ENCODE measurements around the gene KCTD16. TPM values are rescaled to one million over a fixed set of nuclear protein-coding genes. Genes with fewer than 3 reads are reported as not detected.

KCTD16 gene
- total RNA-seq, 4 donors from 2014 or later, result 0.03 TPM; not detected in 3

- peaks cover 3% of the 10 kb centered on the region for H3K9me3 ChIP-seq
- no peak overlapping the region for H3K4me3 ChIP-seq
- no peaks in the 10 kb centered on the region for H3K36me3 ChIP-seq
- no peak for DNase-seq (ENCODE audit: low spot score in 2 of 2)
- WGBS, result 91% methylated on average over 4 of the region's 4 CpGs
- H3K27me3 ChIP-seq, result no peaks in the 10 kb centered on the region
- no peak overlapping the region for H3K27ac ChIP-seq
- H3K4me1 ChIP-seq, result no peaks in the 10 kb centered on the region
- no peak for TF ChIP-seq CTCF (IDR thresholded peaks at IDR 0.05)
- no peak for TF ChIP-seq EP300 (IDR thresholded peaks at IDR 0.05)
- no peak for TF ChIP-seq POLR2A (IDR thresholded peaks at IDR 0.05)
- no peak for TF ChIP-seq POLR2AphosphoS5 (IDR thresholded peaks at IDR 0.05)
These were observed 267.6 kb downstream of the KCTD16 start for GRCh38 chr5:144438237-144438636.

DNA sequence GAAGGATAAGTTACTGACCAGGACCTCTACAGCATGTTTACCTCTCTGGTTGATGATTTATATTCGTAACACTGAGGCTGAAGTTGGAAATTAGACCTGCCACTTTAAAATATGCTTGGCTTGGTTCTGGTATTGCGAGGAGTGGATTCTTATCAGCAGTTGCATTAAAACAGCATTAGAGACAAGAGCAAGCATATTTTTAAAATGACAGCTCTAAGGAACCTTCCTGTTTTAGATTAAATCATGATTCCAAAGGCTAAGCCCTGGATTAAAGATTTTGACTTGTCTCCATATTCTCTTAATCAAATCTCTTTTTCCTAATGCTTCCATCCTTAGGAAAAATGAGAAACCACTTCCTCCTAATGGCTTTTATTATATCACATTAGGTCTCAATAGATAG, 277.8 kb downstream of the KCTD16 start:
- Histone ChIP-seq H3K27ac (no peak overlapping the region), H3K27me3 (no peaks in the 10 kb centered on the region), H3K4me1 (no peaks in the 10 kb centered on the region), H3K9me3 (no peaks in the 10 kb centered on the region), H3K36me3 (no peaks in the 10 kb centered on the region), H3K4me3 (no peak overlapping the region)
- WGBS, result 68% methylated on average over 2 of the region's 2 CpGs
- DNase-seq (ENCODE audit: low spot score in 2 of 2), result no peak
- TF ChIP-seq CTCF (IDR thresholded peaks at IDR 0.05) (no peak), POLR2AphosphoS5 (IDR thresholded peaks at IDR 0.05) (no peak), POLR2A (IDR thresholded peaks at IDR 0.05) (no peak), EP300 (IDR thresholded peaks at IDR 0.05) (no peak)

DNA sequence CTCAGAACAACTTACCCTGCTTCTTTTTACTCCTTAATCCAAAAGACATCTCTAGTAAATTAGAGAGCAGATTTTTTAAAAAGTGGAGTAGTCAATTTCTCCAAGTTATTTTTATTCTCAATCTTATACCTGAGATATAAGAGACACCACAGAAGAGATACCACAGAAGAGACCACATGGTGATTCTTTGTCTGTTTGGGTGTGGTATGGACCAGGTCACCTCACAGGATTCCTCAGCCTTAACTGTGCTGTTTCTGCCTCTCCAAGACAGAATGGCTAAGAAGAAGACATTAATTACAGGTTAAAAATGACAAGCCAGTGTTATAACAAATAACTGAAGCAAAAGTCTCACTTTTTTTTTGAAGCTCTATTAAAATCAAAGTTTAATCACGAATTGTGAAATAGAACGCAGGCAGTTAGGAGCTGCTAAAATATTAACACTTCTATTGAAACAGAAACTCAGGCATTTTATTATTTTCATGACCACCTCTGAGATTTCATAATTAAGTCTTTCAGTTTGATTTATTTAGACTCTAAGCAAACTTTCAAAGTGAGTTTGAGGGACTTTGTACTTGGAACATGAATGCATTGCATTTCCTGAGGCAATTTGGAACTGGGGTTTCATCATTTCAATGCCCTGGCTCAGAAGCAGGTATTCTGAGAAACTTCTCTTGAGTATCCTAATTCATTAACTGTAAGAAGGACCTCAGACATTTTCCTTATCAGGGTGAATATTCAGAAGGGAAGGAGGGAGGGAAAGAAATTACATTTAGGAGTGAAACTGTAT, 280.7 kb downstream of the KCTD16 start:
- no peaks in the 10 kb centered on the region for H3K36me3 ChIP-seq
- H3K9me3 ChIP-seq, result no peaks in the 10 kb centered on the region
- WGBS, result 41% methylated on average over 2 of the region's 2 CpGs
- H3K4me3 ChIP-seq, result no peak overlapping the region
- no peaks in the 10 kb centered on the region for H3K4me1 ChIP-seq
- no peaks in the 10 kb centered on the region for H3K27me3 ChIP-seq
- no peak for DNase-seq (ENCODE audit: low spot score in 2 of 2)
- no peak overlapping the region for H3K27ac ChIP-seq
- TF ChIP-seq EP300 (IDR thresholded peaks at IDR 0.05), result no peak
- TF ChIP-seq POLR2AphosphoS5 (IDR thresholded peaks at IDR 0.05), result no peak
- TF ChIP-seq CTCF (IDR thresholded peaks at IDR 0.05), result no peak
- no peak for TF ChIP-seq POLR2A (IDR thresholded peaks at IDR 0.05)

DNA sequence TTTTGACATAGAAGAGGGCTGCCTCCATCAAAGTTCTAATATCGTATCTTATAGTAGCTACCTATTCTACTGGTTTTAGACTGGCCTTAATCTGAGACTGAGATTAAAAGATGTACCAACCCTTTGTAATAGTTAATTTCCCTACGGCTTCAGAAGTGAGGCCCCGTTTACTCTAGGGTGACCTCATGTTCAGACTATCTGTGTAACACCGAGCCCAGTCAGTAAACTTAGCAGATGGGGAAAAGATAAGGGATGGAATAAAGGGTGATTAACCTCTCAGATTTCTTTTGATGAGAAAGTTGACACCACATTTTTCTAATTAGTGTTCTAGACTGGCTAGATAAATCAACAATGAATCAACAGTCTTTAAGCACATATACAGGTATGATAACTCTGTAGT, 283.1 kb downstream of the KCTD16 start:
- no peaks in the 10 kb centered on the region for H3K4me1 ChIP-seq
- no peak overlapping the region for H3K4me3 ChIP-seq
- WGBS, result 46% methylated on average over 4 of the region's 4 CpGs
- no peaks in the 10 kb centered on the region for H3K27me3 ChIP-seq
- TF ChIP-seq POLR2AphosphoS5 (IDR thresholded peaks at IDR 0.05) (no peak), EP300 (IDR thresholded peaks at IDR 0.05) (no peak), CTCF (IDR thresholded peaks at IDR 0.05) (no peak), POLR2A (IDR thresholded peaks at IDR 0.05) (no peak)
- H3K27ac ChIP-seq, result no peak overlapping the region
- no peaks in the 10 kb centered on the region for H3K9me3 ChIP-seq
- DNase-seq (ENCODE audit: low spot score in 2 of 2), result no peak
- no peaks in the 10 kb centered on the region for H3K36me3 ChIP-seq

DNA sequence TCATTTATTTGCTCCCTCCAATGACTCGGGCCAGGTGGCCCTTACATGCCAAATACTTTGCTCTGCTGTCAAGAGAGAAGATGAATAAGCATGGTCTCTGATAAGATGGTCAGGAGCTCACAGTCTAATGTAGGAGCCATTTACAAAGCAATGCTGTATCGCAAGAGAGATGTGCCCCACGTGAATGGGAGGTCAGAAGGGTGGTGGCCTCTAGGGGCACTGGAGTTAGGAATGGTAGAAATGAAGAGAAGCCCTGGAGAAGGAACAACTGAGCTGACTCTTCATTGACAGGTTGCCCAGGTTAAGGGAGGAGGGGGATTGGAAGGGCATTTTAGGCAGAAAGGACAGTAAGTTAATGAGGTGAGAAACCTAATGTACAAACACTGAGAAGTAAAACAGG, 286.5 kb downstream of the KCTD16 start:
- TF ChIP-seq POLR2A (IDR thresholded peaks at IDR 0.05) (no peak), POLR2AphosphoS5 (IDR thresholded peaks at IDR 0.05) (no peak), CTCF (IDR thresholded peaks at IDR 0.05) (no peak), EP300 (IDR thresholded peaks at IDR 0.05) (no peak)
- no peaks in the 10 kb centered on the region for H3K27me3 ChIP-seq
- 58% methylated on average over 3 of the region's 3 CpGs for WGBS
- H3K36me3 ChIP-seq, result no peaks in the 10 kb centered on the region
- no peak overlapping the region for H3K27ac ChIP-seq
- H3K4me1 ChIP-seq, result no peaks in the 10 kb centered on the region
- no peak for DNase-seq (ENCODE audit: low spot score in 2 of 2)
- H3K9me3 ChIP-seq, result no peaks in the 10 kb centered on the region
- no peak overlapping the region for H3K4me3 ChIP-seq

Measured in suprapubic skin (tissue), 4 donors.